Panc1 (cell line): ENCODE results near the gene MYBPHL.

Experiments
- POLR2AphosphoS5 ChIP-seq: IDR thresholded peaks from 2 replicates; pipeline ENCODE4 v1.6.1; 2012; ENCODE audit warnings: mild to moderate bottlenecking, low read depth, low read length, moderate library complexity
- SIN3A ChIP-seq: IDR thresholded peaks from 2 replicates; pipeline ENCODE4 v1.6.1; 2012; ENCODE audit warnings: low read depth, mild to moderate bottlenecking, low read length, moderate library complexity, borderline replicate concordance; ENCODE audit not compliant: insufficient read depth

DNA sequence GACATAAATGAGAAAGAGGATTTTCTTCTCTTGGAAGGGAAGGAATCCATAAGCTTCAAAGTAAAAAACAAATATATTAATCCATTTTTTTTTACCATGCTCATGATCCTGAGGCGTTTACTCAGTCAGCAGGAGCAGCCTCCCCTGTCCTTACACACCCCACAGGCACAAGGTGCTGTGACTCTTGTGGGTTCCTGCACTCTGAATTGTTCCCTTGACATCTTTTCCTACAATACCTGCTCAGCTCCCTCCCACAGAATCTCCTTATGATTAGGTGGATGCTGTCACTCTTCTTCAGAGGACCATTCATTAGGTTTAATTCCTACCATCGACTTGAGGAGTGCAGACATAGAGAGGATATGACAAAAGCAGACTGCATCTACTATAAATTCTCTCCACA lies 13.8 kb downstream of the MYBPHL start:
- no peak for TF ChIP-seq POLR2AphosphoS5
- TF ChIP-seq SIN3A: no peak
